NCI-H2227 (cell line): ENCODE data around the gene TMEM132C.

ENCODE experiments used
- DNase-seq: peaks from one replicate; lab custom pipeline; 2025; ENCODE audit not compliant: unreplicated experiment; lab: John Stamatoyannopoulos, UW

The TMEM132C gene

GRCh38 chr12:128652136-128652751, 385.3 kb downstream of the TMEM132C start:
- DNase-seq: no peak

DNA sequence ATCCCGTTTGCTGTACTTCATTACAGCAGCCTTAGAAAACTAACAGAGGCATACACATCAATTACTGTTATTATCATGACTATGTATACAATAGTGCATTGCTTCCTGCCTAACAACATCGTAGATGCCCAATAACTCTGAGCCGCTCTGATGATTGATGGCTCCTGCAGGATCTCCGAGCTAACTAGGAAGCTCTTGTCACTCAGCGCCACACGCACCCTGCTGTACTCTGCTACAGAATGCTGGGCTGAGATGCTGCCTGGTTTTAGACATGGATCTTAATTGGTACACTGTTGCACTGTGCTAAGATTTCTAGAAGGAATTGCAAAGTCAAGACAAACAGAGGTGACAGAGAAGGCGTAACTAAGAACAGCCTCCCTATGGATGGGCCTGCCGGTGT, 387.5 kb downstream of the TMEM132C start:
- no peak for DNase-seq

GRCh38 chr12:128657378-128657777, 390.4 kb downstream of the TMEM132C start:
- no peak for DNase-seq

GRCh38 chr12:128660532-128661225, 393.7 kb downstream of the TMEM132C start:
- DNase-seq: no peak

GRCh38 chr12:128661226-128661569, 394.2 kb downstream of the TMEM132C start:
- no peak for DNase-seq

DNA sequence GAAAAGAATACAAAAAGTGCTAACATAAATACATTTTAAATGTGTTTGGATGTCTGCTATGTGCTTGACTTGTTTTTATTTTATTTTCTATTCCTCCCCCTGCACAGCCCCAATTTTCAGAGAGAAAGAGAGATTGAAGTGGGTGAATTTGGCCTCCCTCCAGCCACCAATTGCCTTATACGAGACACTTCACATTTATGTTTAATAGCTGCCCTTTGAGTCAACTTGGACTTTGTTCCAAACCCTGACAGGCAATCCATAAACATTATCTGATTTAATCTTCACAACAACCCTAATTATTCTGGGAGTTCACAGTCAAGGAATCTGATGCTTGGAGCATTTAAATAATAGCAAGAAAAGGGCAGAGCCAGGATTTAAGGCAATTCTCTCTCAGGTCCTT, 395.1 kb downstream of the TMEM132C start:
- DNase-seq: no peak

GRCh38 chr12:128664501-128664900, 397.5 kb downstream of the TMEM132C start:
- DNase-seq: no peak

- DNase-seq: no peak
These were observed 400.2 kb downstream of the TMEM132C start for GRCh38 chr12:128667193-128667592.

GRCh38 chr12:128671528-128672042, 404.6 kb downstream of the TMEM132C start:
- no peak for DNase-seq

- no peak for DNase-seq
These were observed 405.5 kb downstream of the TMEM132C start for GRCh38 chr12:128672428-128672827.

DNA sequence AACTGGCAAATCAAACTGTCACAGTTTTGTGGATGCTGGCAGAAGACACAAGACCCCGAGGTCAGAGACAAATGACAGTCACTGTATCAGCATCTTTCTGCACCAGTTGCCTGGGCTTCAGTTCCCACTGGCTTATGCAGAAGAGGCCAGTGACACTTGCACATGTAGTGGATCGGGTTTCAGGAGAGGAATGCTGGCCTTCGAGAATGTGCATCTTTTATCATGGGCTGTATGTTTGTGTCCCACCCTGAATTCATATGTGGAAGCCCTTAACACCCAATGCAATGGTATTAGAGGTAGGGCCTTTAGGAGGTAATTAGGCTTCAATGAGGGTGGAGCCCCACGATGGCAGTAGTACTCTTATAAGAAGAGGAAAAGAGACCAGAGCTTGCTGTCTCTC, 405.9 kb downstream of the TMEM132C start:
- DNase-seq: no peak

DNA sequence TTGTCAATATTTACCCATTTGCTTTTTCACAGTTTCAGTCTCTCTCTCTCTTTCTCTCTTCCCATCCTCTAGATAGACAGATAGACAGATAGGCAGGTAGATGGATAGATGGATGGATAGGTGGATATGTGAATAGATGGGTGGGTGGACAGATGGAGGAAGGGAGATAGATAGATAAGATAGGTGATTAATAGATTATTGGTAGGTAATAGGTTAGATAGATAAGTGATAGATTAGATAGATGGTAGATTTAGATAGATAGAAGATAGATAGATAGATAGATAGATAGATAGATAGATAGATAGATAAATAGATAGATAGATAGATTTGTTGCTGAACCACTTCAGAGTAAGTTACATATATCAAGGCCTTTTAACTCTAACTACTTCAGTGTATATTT, 408.6 kb downstream of the TMEM132C start:
- no peak for DNase-seq

- DNase-seq: no peak
These were observed 413.6 kb downstream of the TMEM132C start for GRCh38 chr12:128680555-128680954.

DNA sequence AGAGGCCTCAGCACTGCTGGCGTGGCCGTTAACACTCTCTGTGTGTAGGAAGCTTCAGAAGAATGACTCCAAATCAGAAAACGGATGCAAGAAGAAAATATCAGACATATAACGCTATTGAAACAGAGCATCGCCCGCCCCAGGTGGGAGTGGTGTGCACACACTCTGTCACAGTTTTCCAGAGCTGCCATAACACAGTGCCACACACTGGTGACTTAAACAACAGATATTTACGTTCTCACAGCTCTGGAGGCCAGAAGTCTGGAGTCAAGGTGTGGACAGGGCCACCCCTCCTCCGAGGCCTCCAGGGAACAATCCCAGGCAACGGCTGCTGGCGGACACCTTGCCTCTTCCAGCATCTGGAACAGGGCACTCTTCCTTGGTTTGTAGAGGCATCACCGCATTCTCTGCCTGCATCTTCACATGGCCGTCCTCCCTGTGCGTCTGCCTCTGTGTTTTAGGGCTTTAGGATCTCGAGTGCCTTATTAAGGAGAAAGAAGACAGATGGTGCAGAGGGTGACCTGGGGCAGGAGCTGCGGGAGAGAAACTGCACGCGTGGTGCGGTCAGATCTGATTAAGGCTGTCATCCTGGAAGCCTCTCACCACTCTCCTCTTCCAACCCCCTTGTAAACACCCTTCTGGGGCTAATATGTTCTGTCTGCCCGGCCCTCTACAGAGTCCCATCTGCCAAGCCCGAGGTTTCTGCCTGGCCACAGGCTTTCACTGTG, 415.7 kb downstream of the TMEM132C start:
- no peak for DNase-seq

DNA sequence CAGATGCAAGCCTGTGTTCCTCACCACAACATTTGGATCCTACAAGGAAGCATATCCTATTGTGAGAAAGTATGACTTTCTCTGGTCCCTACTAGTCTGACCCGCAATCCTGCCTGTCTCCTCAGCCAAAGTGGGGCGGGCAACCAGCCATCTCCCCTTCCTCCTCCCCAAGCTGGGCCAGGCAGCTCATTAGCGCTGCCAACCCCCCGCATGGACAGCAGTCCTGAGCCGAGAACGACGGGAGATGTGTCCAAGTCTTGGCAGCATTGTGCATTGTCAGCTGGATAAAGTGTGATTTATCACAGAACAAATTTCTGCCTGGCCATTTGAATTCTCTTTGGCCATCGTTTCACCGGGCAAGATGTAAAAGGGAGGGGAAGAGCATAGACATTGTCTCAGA, 417.4 kb downstream of the TMEM132C start:
- no peak for DNase-seq

DNA sequence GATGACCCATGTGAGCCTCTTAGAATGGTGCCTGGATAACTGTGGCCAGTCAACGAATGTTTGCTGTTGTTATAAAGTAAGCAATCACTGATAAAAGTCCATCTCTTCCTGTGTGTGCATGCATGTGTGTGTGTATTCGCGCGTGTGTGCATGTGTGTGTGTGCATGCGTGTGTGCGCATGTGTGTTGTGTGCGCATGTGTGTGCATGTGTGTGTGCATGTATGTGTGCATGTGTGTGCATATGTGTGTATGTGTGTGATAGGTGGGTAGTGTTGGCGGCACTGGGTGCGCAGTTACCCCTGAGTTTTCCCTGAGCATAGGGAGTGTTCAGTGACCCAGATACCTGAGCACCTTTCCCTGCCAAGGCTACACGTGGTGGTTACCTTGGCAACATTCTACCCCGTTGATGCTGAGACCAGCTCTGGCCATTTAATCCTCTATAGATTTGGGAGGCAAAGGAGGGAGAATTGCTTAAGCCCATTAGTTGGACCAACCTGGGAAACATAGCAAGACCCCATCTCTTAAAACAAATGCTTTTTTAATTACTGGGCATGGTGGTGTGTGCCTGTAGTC, 419.0 kb downstream of the TMEM132C start:
- no peak for DNase-seq

- no peak for DNase-seq
These were observed 420.9 kb downstream of the TMEM132C start for GRCh38 chr12:128687851-128688250.

GRCh38 chr12:128690641-128691040, 423.7 kb downstream of the TMEM132C start:
- no peak for DNase-seq

- no peak for DNase-seq
These were observed 426.1 kb downstream of the TMEM132C start for GRCh38 chr12:128693115-128693514.

DNA sequence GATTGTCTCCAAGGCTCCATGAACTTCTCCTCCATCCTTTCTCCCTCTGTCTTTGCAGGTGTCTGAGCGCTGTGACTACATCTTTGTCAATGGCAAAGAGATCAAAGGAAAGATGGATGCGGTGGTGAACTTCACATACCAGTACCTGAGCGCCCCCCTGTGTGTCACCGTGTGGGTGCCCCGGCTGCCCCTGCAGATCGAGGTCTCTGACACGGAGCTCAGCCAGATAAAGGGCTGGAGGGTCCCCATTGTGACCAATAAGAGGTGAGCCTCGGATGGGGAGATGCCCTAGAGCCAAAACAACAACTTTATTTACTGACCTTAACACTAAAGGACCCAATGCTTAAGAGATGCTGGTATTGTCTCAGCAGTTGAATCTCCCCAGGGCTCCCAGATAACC, 426.8 kb downstream of the TMEM132C start:
- no peak for DNase-seq

DNA sequence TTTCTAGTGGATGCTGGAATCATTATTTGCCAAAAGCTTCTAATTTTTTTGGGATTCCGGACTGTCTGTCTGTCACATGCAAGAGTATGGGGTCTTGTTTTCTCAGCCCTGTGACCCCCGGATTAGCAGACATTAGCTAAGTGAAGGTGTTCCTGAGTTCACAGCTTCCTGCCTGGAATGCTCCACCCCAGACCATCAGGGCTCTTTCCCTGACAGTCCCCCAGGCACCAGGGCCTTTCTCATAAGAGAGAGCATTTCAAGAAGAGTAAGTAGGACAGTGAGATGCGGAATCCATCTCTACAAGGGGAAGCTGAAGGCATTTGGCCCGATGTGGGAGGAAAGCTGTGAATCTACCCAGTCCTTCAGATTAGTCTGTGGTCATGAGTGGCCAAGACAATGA, 427.5 kb downstream of the TMEM132C start:
- no peak for DNase-seq

DNA sequence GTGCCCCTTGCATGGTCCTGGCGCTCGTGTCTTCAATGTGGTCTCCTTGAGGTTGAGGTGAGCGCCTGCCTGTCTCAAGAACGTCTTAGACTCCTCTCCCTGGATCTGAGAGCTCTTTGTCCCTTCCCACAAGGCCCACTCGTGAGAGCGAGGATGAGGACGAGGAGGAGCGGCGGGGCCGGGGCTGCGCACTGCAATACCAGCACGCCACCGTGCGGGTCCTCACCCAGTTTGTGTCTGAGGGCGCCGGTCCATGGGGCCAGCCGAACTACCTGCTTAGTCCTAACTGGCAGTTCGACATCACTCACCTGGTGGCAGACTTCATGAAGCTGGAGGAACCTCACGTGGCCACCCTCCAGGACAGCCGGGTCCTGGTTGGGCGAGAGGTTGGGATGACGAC, 428.7 kb downstream of the TMEM132C start:
- DNase-seq: no peak
